NOMO-1 treated with DMSO at 0.1 percent for 48 hours (cell line): ENCODE data around the gene GCAT.
A peak's percentile ranks its signal among the peaks of the same experiment; 100 is the strongest.

Experiments used
- DNase-seq: peaks from one replicate; lab custom pipeline; 2025; ENCODE audit not compliant: unreplicated experiment; lab: John Stamatoyannopoulos, UW

Gene GCAT

DNA sequence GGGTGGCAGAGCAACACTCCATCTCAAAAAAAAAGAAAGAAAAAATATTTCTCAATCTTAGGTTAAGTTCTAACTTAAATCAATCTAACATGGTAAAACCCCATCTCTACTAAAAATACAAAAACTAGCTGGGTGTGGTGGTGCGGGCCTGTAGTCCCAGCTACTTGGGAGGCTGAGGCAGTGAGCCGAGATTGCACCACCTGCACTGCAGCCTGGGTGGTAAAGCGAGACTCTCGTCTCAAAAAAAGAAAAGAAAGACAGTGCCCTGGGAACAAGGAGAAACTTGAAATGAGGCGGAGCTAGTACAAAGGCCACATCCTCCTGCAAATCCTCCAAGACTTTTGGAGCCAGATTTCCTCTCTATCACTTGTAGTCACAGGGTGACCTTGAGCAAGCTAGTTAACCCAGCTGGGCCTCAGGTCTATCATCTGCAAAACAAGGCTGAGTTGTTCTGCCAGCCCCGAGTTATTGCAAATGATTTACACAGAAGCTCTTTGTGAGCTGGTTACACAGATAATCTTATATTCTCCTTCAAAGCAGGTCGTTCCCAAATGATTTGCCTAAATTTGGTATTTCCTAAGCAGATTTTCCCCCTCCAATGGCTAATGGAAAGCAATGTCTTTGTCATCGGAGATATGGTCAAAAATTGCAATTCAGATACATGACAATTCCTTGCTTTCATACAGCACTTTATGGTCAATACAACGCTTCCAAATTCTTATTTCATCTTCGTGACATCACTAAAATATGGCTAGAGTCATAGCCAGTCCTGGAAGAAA is 34.5 kb downstream of the GCAT start:
- no peak for DNase-seq

DNA sequence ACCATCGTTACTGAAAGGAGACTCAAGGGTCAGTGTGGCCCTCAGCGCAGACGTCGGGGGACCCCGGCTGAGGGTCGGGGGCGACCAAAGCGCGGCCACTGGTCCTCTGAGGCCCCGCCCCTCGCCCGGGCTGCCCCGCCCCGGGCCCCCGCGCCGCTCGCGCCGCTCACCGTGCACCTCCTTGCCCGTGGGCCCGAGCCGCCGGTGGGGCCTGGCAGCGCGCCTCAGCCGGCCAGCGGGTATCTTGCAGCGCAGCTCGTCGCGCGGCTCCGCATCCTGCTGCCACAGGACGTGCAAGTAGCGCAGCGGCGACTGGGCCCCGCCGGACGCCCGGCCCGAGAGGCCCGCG is 36.0 kb downstream of the GCAT start:
- DNase-seq, result no peak

DNA sequence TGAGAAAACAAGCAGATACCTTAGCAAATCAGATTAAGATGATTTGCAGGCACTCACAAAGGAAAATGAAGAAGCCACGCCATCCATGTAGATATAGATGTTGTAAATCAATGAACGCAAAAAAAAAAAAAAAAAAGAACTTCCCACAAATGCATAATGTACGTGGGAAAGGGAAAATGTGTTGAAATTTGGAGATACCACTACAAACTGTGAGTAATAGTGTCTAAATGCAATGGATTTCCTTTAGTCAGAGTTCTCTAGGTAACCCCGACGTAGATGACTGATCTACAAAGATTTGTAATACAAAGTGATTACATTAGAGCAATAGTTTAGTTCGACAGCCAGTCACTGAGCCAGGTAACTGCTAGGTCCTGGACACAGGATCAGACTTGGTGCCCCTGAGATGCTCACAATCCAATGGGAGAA is 37.2 kb downstream of the GCAT start:
- no peak for DNase-seq

DNA sequence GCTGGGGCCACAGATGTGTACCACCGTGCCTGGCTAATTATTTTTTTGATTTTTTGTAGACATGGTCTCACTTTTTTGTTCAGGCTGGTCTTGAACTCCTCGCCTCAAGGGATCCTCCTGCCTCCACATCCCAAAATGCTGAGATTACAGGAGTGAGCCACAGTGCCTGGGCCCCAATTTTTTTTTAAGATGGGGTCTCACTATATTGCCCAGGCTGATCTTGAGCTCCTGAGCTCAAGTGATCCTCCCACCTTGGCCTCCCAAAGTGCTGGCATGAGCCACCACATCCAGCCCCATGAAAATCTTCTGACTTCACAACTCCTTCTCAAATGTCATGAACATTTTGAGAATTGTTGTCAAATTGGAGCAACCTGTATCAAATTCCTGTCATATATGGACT is 38.7 kb downstream of the GCAT start:
- DNase-seq, result no peak

DNA sequence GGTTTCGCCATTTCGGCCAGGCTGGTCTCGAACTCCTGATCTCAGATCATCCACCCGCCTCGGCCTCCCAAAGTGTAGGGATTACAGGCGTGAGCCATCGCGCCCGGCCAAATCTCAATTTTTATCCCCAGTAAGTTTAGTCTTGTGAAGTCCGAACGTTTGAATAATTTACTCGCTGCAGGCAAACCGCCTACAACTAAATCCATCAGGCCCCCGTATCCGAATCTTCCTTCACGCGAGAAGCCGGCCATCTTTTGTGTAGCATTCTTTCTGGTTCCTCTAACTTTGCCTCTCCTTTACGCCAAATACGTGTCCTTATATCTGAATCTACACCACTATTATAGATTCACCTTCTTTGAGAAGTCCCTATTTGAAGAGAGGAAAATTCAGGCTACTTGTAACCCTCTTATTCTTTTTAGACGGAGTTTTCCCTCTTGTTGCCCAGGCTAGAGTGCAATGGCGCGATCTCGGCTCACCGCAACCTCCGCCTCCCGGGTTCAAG is 40.9 kb downstream of the GCAT start:
- DNase-seq, result peak; percentile 45

DNA sequence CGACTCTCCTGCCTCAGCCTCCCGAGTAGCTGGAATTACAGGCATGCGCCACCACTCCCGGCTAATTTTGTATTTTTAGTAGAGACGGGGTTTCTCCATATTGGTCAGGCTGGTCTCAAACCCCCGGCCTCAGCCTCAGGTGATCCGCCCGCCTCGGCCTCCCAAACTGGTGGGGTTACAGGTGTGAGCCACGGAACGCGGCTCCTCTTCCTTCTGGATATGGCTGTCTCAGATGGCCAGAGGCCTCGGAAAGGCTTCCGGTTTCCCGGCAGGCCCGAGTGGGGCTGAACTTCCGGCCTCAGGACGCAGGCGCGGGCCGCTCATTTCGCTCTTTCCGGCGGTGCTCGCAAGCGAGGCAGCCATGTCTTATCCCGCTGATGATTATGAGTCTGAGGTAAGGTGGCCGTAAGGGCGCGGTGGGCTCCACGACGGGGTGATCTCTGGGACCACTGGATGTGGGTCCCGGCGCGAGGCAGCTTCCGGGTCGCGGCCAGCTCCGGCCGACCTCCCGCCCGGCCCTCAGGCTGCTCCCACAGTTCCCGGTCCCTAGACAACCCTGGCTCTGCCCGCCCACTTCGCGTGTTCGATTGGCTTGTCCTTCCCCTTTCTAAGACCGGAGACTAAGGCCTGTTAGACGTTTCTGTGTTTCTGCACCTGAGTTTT is 41.5 kb downstream of the GCAT start, which contains the start of gene EIF3L:
Gene EIF3L (plus strand): TSS at position 331 of the 663 bp plus-strand sequence. CDS start 31 bp downstream, at position 362.
- DNase-seq, result peak; percentile 81

DNA sequence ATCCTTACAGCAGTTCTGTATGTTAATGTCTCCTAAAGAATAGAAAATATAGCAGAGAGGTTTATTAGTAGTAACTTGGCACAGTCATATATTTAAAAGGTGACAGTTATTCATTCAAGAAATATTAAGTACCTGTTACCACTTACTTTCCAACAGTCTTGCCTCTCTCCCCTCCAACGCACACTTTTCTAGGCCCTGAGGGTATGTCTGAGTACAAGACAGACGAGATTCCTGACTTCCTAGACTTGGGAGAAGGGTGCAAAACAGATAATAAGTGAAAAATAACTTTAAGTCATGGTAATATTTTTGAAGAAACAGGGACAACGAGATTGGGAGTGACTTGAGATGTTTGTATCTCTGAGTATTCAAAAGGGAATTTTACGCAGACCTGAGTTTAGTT is 43.1 kb downstream of the GCAT start:
- no peak for DNase-seq

DNA sequence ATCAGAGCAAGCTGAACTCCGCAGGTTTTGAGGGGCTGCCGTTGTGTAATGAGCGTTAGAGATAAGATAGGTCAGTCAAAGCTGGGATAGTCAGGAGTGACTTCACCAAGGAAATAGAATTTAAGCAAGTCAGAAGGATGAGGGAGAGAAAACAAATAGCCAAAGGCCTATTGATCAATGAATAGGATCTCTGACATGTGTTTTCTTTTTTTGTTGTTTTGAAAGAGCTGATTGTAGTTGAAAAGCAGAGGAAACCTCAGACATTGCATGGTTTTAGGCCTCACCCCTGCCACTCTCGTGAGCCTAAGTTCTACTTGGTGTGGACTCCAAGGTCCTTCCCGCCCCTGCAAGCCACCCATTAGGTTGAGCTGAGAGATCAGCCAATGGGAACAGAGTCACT is 44.7 kb downstream of the GCAT start:
- no peak for DNase-seq

DNA sequence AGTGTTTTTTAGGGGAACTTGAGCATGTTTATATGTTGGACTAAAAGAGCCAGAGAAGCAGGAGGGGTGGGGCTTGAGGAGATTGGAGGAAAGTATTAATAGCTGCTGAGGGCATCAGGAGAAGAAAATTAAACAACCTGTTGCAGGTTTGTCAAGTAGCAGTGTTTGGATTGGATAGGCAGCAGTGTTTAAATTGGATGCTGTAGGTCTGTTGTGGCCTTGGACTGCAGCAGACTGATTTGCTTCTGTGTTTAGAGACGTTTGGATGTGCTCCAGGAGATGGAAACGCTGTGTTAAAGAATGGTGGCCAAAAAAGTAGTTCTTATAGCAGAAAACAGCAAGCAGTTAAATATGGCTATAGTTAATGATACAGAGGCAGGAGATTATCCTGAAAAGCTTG is 47.2 kb downstream of the GCAT start:
- no peak for DNase-seq

DNA sequence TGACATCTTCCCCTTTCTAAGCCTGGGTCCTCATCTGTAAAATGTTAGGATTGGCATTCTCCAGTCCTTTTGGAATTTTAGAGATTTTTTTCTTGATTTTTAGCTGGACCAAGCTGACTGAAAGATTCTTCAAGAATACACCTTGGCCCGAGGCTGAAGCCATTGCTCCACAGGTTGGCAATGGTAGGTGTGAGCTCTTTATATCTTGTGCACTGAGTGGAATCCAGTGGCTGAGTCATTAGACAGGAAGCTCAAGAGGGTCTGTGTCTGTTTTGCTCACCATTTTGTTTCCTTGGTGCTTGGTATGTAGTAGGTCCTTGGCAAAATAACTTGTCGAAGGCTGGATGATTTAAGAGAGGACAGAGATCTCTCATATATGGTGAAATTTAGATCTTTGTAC is 47.7 kb downstream of the GCAT start:
- DNase-seq, result no peak

DNA sequence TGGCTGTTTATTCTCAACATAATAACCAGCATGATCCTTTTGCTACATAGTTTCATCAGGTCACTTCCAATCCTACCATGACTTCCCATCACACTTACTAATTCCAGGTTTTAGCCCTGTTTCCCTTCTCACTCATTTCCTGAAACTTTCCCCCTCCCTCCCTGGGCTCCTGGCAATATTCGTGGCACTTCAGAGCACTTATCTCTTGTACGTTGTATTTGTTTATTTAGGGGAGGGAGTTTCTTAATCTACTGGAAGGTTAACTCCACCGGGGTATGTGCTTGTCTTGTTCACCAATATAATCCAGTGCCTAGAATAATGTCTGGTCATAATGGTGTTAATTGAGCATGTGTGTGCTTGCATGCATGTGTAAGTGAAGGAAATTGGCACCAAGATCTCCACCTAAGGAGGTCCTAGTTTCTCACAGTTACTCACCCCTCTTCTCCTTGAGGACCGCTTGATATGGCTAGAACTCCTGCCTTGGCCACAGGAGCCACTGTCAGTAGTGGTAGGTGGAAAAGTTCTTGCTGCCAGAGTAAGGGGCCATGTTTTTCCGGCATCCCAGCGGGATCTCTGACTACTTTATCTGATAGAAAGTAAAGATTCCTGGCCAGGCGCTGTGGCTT is 53.2 kb downstream of the GCAT start:
- no peak for DNase-seq

DNA sequence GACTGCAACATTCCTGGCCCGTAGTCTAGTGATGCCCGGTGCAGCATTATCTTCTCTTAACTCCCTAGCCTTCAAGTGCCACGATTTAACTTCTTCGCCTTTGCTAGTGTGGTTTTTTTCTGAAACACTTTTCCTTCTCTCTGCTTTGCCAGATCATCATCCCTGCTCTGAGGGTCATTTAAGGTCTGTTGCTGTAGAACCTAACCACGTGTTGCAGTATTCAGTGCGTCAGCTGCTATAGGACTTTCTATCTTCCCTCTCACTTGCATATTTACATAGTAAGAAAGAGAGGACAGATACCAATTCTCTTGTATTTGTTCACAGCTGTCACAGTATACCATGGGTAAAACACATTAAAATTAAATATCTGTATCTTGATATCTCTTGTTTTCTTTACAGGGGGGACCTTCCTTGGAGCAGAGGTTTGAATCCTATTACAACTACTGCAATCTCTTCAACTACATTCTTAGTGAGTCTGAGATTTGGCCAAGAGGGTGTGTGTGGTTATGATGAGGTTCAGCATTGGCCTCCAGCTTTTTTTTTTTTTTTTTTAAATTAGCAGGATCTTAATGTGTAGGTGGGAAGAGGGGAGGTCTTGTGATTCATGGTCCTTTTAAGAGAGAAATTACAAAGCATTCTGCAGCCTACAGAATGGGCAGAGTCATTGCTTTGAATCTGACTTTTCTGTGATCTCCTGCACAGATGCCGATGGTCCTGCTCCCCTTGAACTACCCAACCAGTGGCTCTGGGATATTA is 55.0 kb downstream of the GCAT start:
- no peak for DNase-seq

DNA sequence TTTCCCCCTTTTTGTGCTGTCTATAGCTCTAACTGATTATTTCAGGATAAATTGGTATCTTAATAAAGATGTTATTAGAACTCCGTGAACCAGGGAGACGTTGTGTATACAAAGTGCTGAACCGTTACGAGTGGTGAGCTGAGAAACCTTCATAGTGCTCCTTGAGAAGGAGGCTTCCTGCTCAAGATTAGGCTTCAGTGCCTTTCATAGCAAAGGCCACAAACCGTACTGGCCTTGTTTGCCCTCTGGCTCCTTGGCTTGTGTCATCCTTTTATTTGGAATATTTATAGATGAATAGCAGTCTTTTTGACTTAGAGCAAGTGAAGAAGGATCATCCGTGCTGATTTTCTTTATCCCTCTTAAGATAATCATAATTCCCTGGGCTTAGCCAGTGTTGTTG is 57.8 kb downstream of the GCAT start:
- no peak for DNase-seq
